GM21723 (cell line): Measurements from ENCODE around the gene PLAGL2.
"Not testable (repeated sequence)": the region's sequence is repeated elsewhere in the genome, so short reads cannot be mapped to it uniquely, and the experiment has no call there.

ENCODE experiments used
- ATAC-seq: cut with Tn5 transposase; IDR thresholded peaks from one replicate; pipeline ENCODE4 v1.9.1; 2021; ENCODE audit warnings: mild to moderate bottlenecking, moderate library complexity; ENCODE audit not compliant: unreplicated experiment

The PLAGL2 gene

DNA sequence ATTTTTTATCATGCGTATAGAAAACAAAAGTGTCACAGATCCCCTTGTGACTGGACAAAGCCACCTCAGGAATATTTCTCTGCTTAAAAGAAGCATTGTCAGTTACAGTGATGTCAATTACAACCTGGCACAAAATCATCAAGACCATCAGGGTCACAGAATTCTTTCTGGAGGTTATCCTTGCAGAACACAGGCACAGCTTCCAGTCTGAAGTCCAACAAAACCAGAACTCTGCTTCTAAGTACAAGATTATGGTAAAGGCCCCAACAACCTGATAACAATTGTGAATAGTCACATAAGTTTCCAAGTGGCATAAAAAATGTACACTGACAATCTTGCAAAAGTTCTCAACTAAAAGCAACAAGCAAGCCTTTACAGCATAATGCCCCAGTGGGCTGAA is 21.0 kb downstream of the PLAGL2 start:
- no peak for ATAC-seq

- no peak for ATAC-seq
Observed at GRCh38 chr20:32184961-32185603, 22.5 kb downstream of the PLAGL2 start.

DNA sequence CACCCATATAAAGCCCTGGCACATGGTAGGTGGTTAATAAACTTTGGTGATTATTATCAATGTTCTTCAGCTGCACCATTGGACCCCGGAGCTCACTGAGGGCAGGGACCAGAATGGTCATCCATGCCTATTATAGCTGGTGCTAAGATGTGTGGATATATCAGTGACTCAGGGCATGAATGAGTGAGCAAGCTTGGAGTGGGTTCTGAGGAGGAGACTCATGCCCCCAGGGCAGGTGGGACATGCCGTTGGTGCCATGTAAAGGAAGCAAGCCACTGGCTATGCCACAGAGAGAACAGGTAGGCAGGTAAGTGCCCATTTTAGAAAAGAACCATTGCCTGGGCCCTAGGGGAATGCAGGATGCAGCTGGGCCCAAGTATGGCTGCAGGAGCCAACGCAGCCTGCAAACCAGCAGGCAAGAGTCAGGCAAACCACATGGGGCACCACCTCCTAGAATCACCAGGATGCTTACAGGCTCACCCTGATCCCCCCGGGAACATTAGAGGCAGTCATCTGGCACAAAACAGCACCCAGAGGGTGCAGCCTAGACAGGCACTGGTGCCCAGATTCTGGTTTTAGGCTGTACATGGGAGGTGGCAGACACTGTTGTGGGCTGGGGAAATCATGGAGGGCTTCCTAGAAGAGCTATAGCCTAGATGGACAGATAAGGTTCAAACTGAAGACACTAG is 23.5 kb downstream of the PLAGL2 start:
- no peak for ATAC-seq

DNA sequence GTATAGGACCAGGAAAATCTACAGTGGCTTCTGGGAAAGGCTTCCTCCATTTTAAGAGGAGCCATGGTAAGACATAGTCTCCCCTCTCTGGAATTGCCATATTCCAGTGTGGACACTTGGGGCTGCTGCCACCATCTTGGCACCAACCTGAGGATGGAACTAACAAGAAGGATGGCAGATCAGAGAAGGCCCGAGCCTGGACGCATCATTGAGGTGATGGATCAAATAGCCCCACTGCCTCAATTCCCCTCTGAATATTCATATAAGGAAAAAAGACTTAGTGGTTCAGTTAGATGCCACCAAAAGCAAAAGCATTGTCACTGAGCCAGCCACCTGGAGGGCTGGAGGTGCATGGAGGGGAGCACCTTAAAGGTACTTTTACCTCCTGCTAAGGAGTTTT is 25.9 kb downstream of the PLAGL2 start:
- ATAC-seq: no peak

DNA sequence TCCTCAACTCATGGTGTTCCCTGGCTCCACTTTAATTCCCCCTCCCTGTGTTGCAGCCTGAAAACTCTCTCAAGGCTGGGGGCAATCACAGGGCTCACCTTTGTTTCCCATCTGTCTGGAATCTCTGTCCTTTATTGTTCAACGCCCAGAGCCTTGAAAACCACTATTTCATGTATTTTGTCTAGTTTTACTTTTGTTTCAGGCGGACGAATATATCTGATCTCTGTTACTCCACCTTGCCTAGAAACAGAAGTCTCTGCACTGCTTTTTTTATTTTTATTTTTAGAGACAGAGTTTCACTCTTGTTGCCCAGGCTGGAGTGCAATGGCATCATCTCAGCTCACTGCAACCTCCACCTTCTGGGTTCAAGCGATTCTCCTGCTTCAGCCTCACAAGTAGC is 27.6 kb downstream of the PLAGL2 start:
- ATAC-seq: no peak

DNA sequence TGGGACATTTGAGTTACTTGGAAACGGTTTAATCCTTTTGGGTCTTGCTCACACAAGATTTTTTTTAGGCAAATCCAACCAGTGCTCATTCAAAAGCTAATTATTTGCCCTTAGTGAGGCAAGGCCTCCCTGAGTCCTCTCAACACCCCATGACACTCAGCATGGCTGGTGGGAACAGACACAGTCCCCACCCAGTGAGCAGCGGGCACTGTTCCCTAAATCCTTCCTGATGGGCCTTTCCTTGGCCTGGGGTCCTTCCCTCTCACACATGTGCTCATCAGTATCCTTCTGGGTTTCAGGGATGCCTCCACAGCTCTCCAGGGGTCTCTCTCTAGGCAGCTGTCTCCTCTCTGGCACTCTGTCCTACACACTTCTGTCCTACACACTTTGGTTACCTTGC is 28.0 kb downstream of the PLAGL2 start:
- no peak for ATAC-seq

DNA sequence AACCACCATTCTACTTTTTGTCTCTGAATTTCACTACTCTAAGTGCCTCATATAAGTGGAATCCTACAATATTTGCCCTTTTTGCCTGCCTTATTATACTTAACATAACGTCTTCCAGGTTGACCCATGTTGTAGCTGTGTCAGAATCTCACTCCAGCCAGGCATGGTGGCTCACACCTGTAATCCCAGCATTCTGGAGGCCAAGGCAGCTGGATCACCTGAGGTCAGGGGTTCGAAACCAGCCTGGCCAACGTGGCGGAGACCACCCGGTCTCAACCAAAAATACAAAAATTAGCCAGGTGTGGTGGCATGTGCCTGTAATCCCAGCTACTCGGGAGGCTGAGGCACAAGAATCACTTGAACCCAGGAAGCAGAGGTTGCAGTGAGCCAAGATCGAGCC is 29.8 kb downstream of the PLAGL2 start:
- not testable (repeated sequence) for ATAC-seq

DNA sequence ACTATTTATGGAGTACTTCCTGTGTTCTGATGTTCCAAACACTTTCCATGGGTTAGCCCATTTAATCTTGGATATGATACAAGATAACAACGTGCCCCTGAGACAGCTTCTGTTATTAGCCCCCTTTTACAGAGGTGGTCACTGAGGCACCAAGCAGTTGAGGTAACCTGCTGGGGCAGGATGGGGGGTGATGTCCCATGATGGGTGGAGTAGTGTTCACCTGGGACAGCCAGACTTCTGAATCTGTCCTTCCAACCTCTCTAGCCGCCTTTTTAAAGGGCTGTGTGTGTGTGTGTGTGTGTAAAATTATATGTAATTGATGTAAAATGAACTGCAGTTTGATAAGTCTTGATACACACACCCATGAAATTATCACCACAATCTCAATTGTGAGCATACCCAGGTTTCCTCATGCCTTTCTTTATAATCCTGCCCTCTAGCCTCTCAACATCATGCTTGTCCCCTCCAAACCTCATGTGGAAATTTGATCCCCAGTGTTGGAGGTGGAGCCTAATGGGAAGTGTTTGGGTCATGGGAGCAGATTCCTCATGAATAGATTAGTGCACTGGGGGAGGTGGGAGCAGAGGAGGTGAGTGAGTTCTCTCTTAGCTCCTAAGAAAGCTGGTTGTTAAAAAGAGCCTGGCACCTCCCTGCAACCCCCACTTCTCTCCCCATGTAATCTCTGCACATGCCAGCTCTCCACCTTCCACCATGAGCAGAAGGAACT is 39.2 kb downstream of the PLAGL2 start:
- ATAC-seq: no peak

DNA sequence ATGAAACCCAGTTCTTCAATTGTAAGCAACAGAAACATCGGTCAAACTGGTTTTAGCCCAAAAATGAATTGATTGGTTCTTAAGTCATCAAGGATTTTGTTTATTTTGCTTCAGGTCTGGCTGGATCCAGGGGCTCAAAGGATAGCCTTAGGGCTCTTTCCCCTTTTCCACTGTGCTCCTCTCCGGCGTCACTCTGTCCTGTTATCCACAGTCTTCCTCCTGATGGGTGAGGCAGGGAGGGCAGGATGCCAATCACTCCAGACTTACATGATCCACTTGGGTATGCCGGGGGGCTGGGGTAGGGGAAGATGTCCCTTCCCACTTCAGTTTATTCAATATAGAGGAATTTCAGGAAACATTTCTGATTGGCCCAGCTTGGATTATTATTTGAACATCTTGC is 40.0 kb downstream of the PLAGL2 start:
- ATAC-seq: no peak

- ATAC-seq: no peak
Observed at GRCh38 chr20:32165836-32166545, 41.6 kb downstream of the PLAGL2 start.

GRCh38 chr20:32164984-32165735 is 42.4 kb downstream of the PLAGL2 start:
- no peak for ATAC-seq

GRCh38 chr20:32163951-32164350 is 43.6 kb downstream of the PLAGL2 start:
- ATAC-seq: no peak

- no peak for ATAC-seq
Observed at GRCh38 chr20:32162351-32162750, 45.2 kb downstream of the PLAGL2 start.

DNA sequence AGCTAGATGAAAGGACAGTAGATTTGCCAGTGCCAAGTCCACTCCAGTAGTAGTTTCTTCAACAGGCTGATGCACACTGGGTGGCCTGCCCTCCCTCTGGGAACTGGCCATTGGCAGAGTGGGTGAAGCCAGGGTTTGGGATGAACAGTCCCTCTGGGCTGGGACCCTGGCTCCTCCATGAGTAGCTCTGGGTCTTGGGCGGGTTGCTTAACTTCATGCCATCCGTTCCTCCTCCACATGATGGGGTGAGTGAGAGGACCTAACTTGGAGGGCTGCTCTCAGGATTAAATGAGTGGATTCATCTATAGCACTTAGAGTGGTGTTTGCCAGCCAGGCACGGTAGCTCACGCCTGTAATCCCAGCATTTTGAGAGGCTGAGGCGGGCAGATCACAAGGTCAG is 47.2 kb downstream of the PLAGL2 start:
- ATAC-seq: no peak

GRCh38 chr20:32159766-32160221 is 47.7 kb downstream of the PLAGL2 start:
- no peak for ATAC-seq

GRCh38 chr20:32158943-32159660 is 48.4 kb downstream of the PLAGL2 start:
- ATAC-seq: no peak

- no peak for ATAC-seq
Observed at GRCh38 chr20:32158351-32158750, 49.2 kb downstream of the PLAGL2 start.

GRCh38 chr20:32157611-32158010 is 49.9 kb downstream of the PLAGL2 start:
- ATAC-seq: no peak

- ATAC-seq: no peak
Observed at GRCh38 chr20:32155017-32155981, 52.2 kb downstream of the PLAGL2 start.
